Activated CD4-positive, alpha-beta T cell treated with anti-CD3 and anti-CD28 coated beads for 1 hour (primary cell): ENCODE data around the gene CEBPA.

ENCODE experiments used
- DNase-seq: peaks from one replicate; pipeline ENCODE4 v3.0.0-alpha.2; 2020

CEBPA gene

GRCh38 chr19:33286899-33287298 is 15.4 kb downstream of the CEBPA start:
- no peak for DNase-seq

GRCh38 chr19:33285441-33285927 is 16.9 kb downstream of the CEBPA start:
- no peak for DNase-seq

GRCh38 chr19:33284756-33285155 is 17.6 kb downstream of the CEBPA start:
- no peak for DNase-seq

GRCh38 chr19:33284146-33284643 is 18.1 kb downstream of the CEBPA start:
- DNase-seq = no peak

GRCh38 chr19:33283589-33283988 is 18.7 kb downstream of the CEBPA start:
- DNase-seq = no peak

GRCh38 chr19:33282036-33282671 is 20.2 kb downstream of the CEBPA start:
- no peak for DNase-seq

GRCh38 chr19:33281296-33281926 is 20.9 kb downstream of the CEBPA start:
- no peak for DNase-seq

- no peak for DNase-seq
Measured at GRCh38 chr19:33280351-33280921, 21.9 kb downstream of the CEBPA start.

GRCh38 chr19:33279430-33280350 is 22.6 kb downstream of the CEBPA start:
- no peak for DNase-seq

- no peak for DNase-seq
Measured at GRCh38 chr19:33278403-33279269, 23.7 kb downstream of the CEBPA start.

GRCh38 chr19:33278023-33278402 is 24.3 kb downstream of the CEBPA start:
- DNase-seq = no peak

GRCh38 chr19:33277434-33277833 is 24.9 kb downstream of the CEBPA start:
- no peak for DNase-seq

GRCh38 chr19:33275933-33276619 is 26.3 kb downstream of the CEBPA start:
- DNase-seq = no peak

- DNase-seq = no peak
Measured at GRCh38 chr19:33275559-33275932, 26.8 kb downstream of the CEBPA start.

GRCh38 chr19:33274663-33275558 is 27.4 kb downstream of the CEBPA start:
- DNase-seq = no peak

- DNase-seq = no peak
Measured at GRCh38 chr19:33273881-33274662, 28.3 kb downstream of the CEBPA start.

GRCh38 chr19:33273065-33273736 is 29.1 kb downstream of the CEBPA start:
- no peak for DNase-seq

- no peak for DNase-seq
Measured at GRCh38 chr19:33271246-33272021, 30.9 kb downstream of the CEBPA start.
